Erythroblast (primary cell): ENCODE data around the gene PCID2.

Source experiments
- GATA1 ChIP-seq: IDR thresholded peaks from 2 replicates; pipeline ENCODE4 v1.6.1; 2011; ENCODE audit warnings: low read depth, mild to moderate bottlenecking, control low read depth, low read length, moderate library complexity
- POLR2A ChIP-seq: IDR thresholded peaks from 2 replicates; pipeline ENCODE4 v1.6.1; 2011; ENCODE audit warnings: mild to moderate bottlenecking, low read length

GRCh38 chr13:113178896-113179167 is 29.6 kb downstream of the PCID2 start:
- no peak for TF ChIP-seq POLR2A
- TF ChIP-seq GATA1 = no peak
